Fibroblast of lung (primary cell): ENCODE measurements around the gene CKAP2.

Experiments used
- CTCF ChIP-seq, 2 donors: IDR thresholded peaks in 1 of 2; conservative IDR thresholded peaks in 1 of 2; 1 replicate in 1 of 2; 2 replicates in 1 of 2; pipeline ENCODE4 v1.5.1; 2011 to 2012; ENCODE audit warnings: low read length in 2 of 2, control low read depth in 1 of 2, inconsistent platforms in 1 of 2, low read depth in 1 of 2, mild to moderate bottlenecking in 1 of 2
- EZH2 ChIP-seq: IDR thresholded peaks from 2 replicates; pipeline ENCODE4 v1.5.1; 2012; ENCODE audit warnings: low read length, control low read depth, mild to moderate bottlenecking; ENCODE audit errors: missing control alignments

GRCh38 chr13:52454820-52455676 is at the start of gene CKAP2:
- TF ChIP-seq CTCF (conservative IDR thresholded peaks at IDR 0.05 in 1 of 2, IDR thresholded peaks at IDR 0.05 in 1 of 2; ENCODE audit: low read depth in 1 of 2, low read length in 2 of 2) (no peak), EZH2 (no peak)
